Frontal cortex (tissue), 4 donors: ENCODE data around the gene RP2. TPM values are rescaled to one million over a fixed set of nuclear protein-coding genes. Genes with fewer than 3 reads are reported as not detected.

ENCODE experiments used
- DNase-seq, 2 donors: peaks; one replicate each; pipeline ENCODE4 v3.0.0; 2012; ENCODE audit warnings: low spot score in 2 of 2
- FAIRE-seq: peaks from 2 replicates; lab custom pipeline; 2012; peaks lifted over from hg19 to GRCh38; lab: Jason Lieb, UNC
- total RNA-seq: library from RNA; depleted of rRNA; stranded (reverse); fragments of >200 nt; gene quantifications from one replicate; pipeline ENCODE4 v1.2.3, GENCODE V29; 2014
- donor health status: control.
- donor health status: control.
- donor health status: control.

Gene RP2
- total RNA-seq: 20.8 TPM

GRCh38 chrX:46836701-46837557 is at the start of gene RP2:
RP2 (plus strand) TSS chrX:46837043; CDS start chrX:46837101, 58 bp downstream.
- FAIRE-seq (no peak), DNase-seq (peak; percentile 71 to 80)

DNA sequence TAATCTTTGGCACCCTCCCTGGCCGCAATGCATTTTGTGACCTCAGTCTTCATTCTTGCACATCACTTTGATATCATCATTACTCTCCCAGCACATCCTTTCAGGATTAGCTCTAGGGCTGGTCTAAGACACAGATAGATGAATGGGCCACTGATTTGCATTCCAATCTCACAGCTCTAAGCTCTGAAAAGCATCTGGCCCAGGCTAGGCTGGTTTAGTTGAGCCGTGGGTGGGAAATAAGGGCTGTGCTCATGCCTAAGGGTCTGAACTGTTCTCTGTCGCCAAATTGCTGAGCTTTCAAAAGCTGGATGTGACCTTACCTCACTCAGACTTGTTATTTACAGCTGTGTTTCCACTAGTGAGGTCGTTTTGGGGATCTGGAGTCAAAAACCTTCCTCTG is 47.9 kb upstream of the RP2 start:
- FAIRE-seq: no peak
- DNase-seq: no peak

GRCh38 chrX:46791927-46792809 is 44.7 kb upstream of the RP2 start:
- FAIRE-seq: no peak
- DNase-seq: peak in 1 of 2 donors; percentile 8

DNA sequence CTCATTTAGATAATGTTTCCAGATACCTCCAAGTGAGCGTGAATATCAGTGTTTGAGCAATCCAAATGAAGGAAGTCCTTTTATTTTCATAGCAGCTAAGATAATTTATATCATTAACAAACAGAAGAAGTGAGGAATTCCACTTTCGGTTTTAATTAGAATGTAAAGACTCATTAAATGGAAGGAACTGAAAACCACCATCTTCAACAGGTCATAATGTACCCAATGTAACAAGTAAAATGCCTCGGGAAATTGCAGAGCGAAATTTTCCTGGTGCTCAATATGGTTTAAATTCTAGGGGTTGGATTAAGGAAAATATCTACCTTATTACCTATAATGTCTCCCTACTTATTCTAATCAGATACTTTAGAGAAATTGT is 44.0 kb upstream of the RP2 start:
- DNase-seq (no peak), FAIRE-seq (no peak)

- FAIRE-seq: no peak
- DNase-seq: no peak
Observed at GRCh38 chrX:46793386-46794143, 43.3 kb upstream of the RP2 start.

- FAIRE-seq (no peak), DNase-seq (peak in 1 of 2 donors; percentile 41)
Observed at GRCh38 chrX:46796574-46797191, 40.2 kb upstream of the RP2 start.

GRCh38 chrX:46803140-46803539 is 33.7 kb upstream of the RP2 start:
- no peak for FAIRE-seq

GRCh38 chrX:46805270-46805669 is 31.6 kb upstream of the RP2 start:
- DNase-seq (no peak), FAIRE-seq (no peak)

More at GRCh38 chrX:46803140-46803539, 33.7 kb upstream of the RP2 start:
- no peak for DNase-seq

DNA sequence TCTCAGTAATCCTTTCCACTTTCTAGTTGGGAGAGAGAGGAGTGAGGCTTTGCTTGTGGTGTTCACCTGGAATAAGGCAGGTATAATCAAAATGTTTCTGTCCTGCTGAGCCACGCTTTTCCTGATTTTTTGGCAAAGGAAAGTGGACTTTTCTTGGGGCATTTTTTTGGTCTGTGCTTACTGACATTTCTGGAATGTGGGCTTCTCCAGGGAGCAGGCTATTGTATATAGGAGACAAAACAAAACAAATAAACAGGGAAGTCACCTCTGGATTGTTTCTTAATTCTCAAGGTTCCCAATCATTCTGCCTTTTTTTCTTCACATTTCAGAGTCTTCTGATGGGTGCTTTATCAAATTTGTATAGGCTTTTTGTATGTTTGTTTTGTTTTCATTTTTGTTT is 25.7 kb upstream of the RP2 start:
- DNase-seq: no peak
- FAIRE-seq: no peak

GRCh38 chrX:46812445-46812844 is 24.4 kb upstream of the RP2 start:
- DNase-seq: no peak

GRCh38 chrX:46814966-46815365 is 21.9 kb upstream of the RP2 start:
- DNase-seq: no peak

More at GRCh38 chrX:46812445-46812844, 24.4 kb upstream of the RP2 start:
- no peak for FAIRE-seq

GRCh38 chrX:46819136-46819535 is 17.7 kb upstream of the RP2 start:
- DNase-seq: no peak
- FAIRE-seq: no peak

More at GRCh38 chrX:46814966-46815365, 21.9 kb upstream of the RP2 start:
- no peak for FAIRE-seq

DNA sequence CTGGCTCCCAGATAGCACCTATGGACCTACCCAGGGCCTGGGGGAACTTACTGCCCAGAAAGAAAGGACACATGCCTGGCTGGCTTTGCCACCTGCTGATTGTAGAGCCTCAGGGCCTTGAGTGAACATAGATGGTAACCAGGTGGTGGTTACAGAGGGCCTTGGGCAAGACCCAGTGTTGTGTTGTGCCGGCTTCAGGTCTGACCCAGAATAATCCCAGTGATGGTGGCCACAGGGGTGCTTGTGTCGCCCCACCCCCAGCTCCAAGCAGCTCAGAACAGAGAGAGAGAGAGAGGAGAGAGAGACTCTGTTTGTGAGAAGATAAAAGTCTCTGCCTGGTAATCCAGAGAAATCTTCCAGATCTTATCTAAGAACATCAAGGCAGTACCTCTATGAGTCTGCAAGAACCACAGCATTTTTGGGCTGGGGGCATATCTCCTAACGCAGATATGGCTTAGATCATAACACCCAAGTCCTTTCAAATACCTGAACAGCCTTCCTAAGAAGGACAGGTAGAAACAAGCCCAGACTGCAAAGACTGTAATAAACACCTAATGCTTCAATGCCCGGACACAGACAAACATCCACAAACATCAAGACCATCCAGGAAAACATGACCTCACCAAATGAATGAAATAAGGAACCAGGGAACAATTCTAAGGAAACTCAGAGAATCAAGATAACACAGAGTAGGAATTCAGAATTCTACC is 16.3 kb upstream of the RP2 start:
- FAIRE-seq: no peak
- no peak for DNase-seq

- DNase-seq (no peak), FAIRE-seq (no peak)
Observed at GRCh38 chrX:46823481-46823880, 13.4 kb upstream of the RP2 start.

DNA sequence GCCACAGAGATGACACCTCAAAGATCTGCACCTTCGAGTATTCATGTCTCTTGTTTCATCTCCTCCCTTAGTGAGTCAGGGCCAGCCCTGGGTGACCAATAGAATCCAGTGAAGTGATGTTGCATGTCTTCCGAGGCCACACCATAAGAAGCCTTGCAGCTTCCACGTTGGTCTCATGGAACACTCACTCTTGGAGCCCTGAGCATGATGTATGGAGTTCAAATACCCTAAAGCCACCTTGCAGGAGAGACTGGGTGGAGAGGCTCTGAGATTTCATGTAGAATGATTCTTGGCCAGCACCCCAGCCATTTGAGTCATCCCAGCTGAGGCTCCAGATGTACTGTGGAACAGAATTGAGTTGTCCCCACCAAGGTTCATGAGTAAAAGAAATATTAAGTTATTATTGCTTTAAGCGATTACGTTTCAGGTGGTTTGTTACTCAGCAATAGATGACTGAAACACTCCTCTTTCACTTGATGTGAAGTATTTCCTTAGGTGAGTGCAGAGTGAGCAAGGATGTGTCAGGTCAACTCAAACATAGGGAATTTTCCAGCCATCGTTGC is 5.0 kb upstream of the RP2 start:
- no peak for DNase-seq
- FAIRE-seq: no peak

- FAIRE-seq: no peak
- no peak for DNase-seq
Observed at GRCh38 chrX:46837558-46838485, 979 bp downstream of the RP2 start.

- no peak for DNase-seq
- no peak for FAIRE-seq
Observed at GRCh38 chrX:46838486-46838870, 1.6 kb downstream of the RP2 start.
